ENCODE results near the gene VEGFB. TPM values are rescaled to one million over a fixed set of nuclear protein-coding genes. Genes with fewer than 3 reads are reported as not detected.

The VEGFB gene
- total and polyA plus RNA-seq, 2 of the 8 experiments (the other 6 are each of a cell fraction or from before 2014, with no cell fraction given): 9.3 to 49.6 TPM

GRCh38 chr11:64208086-64208795 lies 26.1 kb upstream of the VEGFB start:
- H4K20me1 ChIP-seq (replicated peaks in 1 of 2; ENCODE audit: control insufficient read depth in 1 of 2, insufficient read depth in 2 of 2, low read length in 2 of 2): peaks cover 5 to 9% of the 10 kb centered on the region in 2 experiments
- H3K9ac ChIP-seq (replicated peaks in 1 of 4; ENCODE audit: extremely low read depth in 1 of 4, low read depth in 3 of 4, low read length in 3 of 4): no peak overlapping the region
- H2AK5ac ChIP-seq (ENCODE audit: low read depth, low read length): no peak overlapping the region
- ChIA-PET CTCF (ENCODE audit: partially characterized antibody) (interaction anchor here (1.2 to 7.4 kb wide), 11 partner anchors 7 to 93 kb away, joined by 3 to 68 read pairs (median 15); partner anchors contain the start of genes DNAJC4, NUDT22, PLCB3 and TRPT1), POLR2A (ENCODE audit: partially characterized antibody) (interaction anchor here (0.5 to 18.4 kb wide), 9 partner anchors 12 to 96 kb away, joined by 3 to 253 read pairs (median 7); partner anchors contain the start of genes ESRRA, NUDT22, PLCB3 and PPP1R14B)
- no peak overlapping the region for H2BK120ac ChIP-seq (replicated peaks; ENCODE audit: low read depth, low read length)
- H3K18ac ChIP-seq (ENCODE audit: extremely low read depth, low read length): no peak overlapping the region
- DNase-seq (ENCODE audit: low read depth in 1 of 2, low spot score in 2 of 2) (no peak), FAIRE-seq (no peak)
- H3K23ac ChIP-seq (ENCODE audit: insufficient read length): no peak overlapping the region
- no peak overlapping the region for H3K14ac ChIP-seq (ENCODE audit: insufficient read length)
- H4K8ac ChIP-seq (ENCODE audit: extremely low read depth, insufficient read depth, low read length): peak overlapping the region; percentile 71; the same call in 1 of the 2 replicates
- H3K4me1 ChIP-seq (replicated peaks in 1 of 4; ENCODE audit: control insufficient read depth in 3 of 4, insufficient read depth in 4 of 4, low read length in 3 of 4): peaks cover 0 to 5% (median 0%) of the 10 kb centered on the region in 4 experiments; a peak in 3 of 7 replicates
- H3K27me3 ChIP-seq (replicated peaks in 1 of 4; ENCODE audit: control insufficient read depth in 3 of 4, extremely low read depth in 1 of 4, insufficient read depth in 3 of 4, low read length in 3 of 4): no peaks in the 10 kb centered on the region; a peak in 1 of 7 replicates
- H3K56ac ChIP-seq (replicated peaks; ENCODE audit: insufficient read length, low read depth, low read length): no peak overlapping the region
- H2BK20ac ChIP-seq (ENCODE audit: low read length): no peak overlapping the region
- H3K36me3 ChIP-seq (ENCODE audit: control insufficient read depth in 2 of 4, insufficient read depth in 4 of 4, low read length in 3 of 4): peaks cover 17 to 32% (median 25%) of the 10 kb centered on the region in 4 experiments
- no peak overlapping the region for H3K4ac ChIP-seq (replicated peaks; ENCODE audit: insufficient read length, low read depth, low read length)
- H3K9me3 ChIP-seq (ENCODE audit: insufficient read depth in 2 of 2, low read depth in 1 of 2, low read length in 1 of 2): no peaks in the 10 kb centered on the region
- no peak overlapping the region for H4K91ac ChIP-seq (replicated peaks; ENCODE audit: insufficient read length, low read length)
- H3K79me1 ChIP-seq (ENCODE audit: low read depth, low read length): no peaks in the 10 kb centered on the region
- H3K4me3 ChIP-seq (ENCODE audit: extremely low read depth in 1 of 4, insufficient read depth in 2 of 4, low read depth in 3 of 4, low read length in 4 of 4): no peak overlapping the region
- no peak overlapping the region for H2BK5ac ChIP-seq (ENCODE audit: low read depth, low read length)
- no peak overlapping the region for H4K5ac ChIP-seq (ENCODE audit: insufficient read length, low read depth, low read length)
- H2BK12ac ChIP-seq (ENCODE audit: low read depth, low read length): no peak overlapping the region
- no peak overlapping the region for H2BK15ac ChIP-seq (ENCODE audit: low read length)
- WGBS, 2 experiments (ENCODE audit: extremely low coverage in 1 of 2, insufficient coverage in 1 of 2, insufficient read length in 1 of 2, insufficient replicate concordance in 2 of 2, low coverage in 1 of 2, low lambda C conversion rate in 2 of 2, missing lambda C conversion rate in 1 of 2): 94% methylated on average over 19 of the region's 23 CpGs; no CpG with 5 or more reads in 1 of the 2 experiments
- H3K4me2 ChIP-seq (ENCODE audit: insufficient read depth in 1 of 2, low read depth in 2 of 2, low read length in 2 of 2): no peak overlapping the region
- no peaks in the 10 kb centered on the region for H3K23me2 ChIP-seq (ENCODE audit: low read depth, low read length)
- no peak overlapping the region for H3K27ac ChIP-seq (ENCODE audit: low read depth, low read length)
- no peak overlapping the region for H2AFZ ChIP-seq (ENCODE audit: low read length)
- no peaks in the 10 kb centered on the region for H3K79me2 ChIP-seq (ENCODE audit: control insufficient read depth in 1 of 2, insufficient read depth in 2 of 2, low read length in 2 of 2)
- TF ChIP-seq CBX5 (IDR thresholded peaks at IDR 0.05; ENCODE audit: low read depth, low read length): no peak
- no peak for TF ChIP-seq CHD2 (IDR thresholded peaks at IDR 0.05; ENCODE audit: low read length)
- TF ChIP-seq GABPA (IDR thresholded peaks at IDR 0.05; ENCODE audit: borderline replicate concordance, insufficient read depth, low read length): no peak
- TF ChIP-seq RNF2 (IDR thresholded peaks at IDR 0.05; ENCODE audit: borderline replicate concordance, low read depth, low read length, missing control alignments, poor library complexity, severe bottlenecking): no peak
- no peak for TF ChIP-seq TAF7 (optimal IDR thresholded peaks at IDR 0.05; ENCODE audit: borderline replicate concordance, low read depth, low read length)
- no peak for TF ChIP-seq TCF12 (IDR thresholded peaks at IDR 0.05; ENCODE audit: low read depth, low read length)
- no peak for TF ChIP-seq SIRT6 (IDR thresholded peaks at IDR 0.05; ENCODE audit: low read length)
- no peak for TF ChIP-seq BCL11A (IDR thresholded peaks at IDR 0.05; ENCODE audit: low read depth in 2 of 2, low read length in 2 of 2)
- no peak for TF ChIP-seq SIN3A (conservative IDR thresholded peaks at IDR 0.05 in 1 of 2, IDR thresholded peaks at IDR 0.05 in 1 of 2; ENCODE audit: low read depth in 1 of 2, low read length in 2 of 2)
- TF ChIP-seq MAX (IDR thresholded peaks at IDR 0.05): no peak
- TF ChIP-seq EP300 (IDR thresholded peaks at IDR 0.05; ENCODE audit: borderline replicate concordance in 1 of 2, low read depth in 2 of 2, low read length in 2 of 2): no peak

Measured in H1 (cell line).